NT2/D1 (cell line): ENCODE data around the gene NCMAP.

ENCODE experiments used
- SUZ12 ChIP-seq: IDR thresholded peaks from 2 replicates; pipeline ENCODE4 v1.6.1; 2011; ENCODE audit not compliant: insufficient read length, insufficient read depth; ENCODE audit errors: extremely low read depth
- YY1 ChIP-seq: IDR thresholded peaks from 2 replicates; pipeline ENCODE4 v1.6.1; 2011; ENCODE audit not compliant: insufficient read length, insufficient read depth

DNA sequence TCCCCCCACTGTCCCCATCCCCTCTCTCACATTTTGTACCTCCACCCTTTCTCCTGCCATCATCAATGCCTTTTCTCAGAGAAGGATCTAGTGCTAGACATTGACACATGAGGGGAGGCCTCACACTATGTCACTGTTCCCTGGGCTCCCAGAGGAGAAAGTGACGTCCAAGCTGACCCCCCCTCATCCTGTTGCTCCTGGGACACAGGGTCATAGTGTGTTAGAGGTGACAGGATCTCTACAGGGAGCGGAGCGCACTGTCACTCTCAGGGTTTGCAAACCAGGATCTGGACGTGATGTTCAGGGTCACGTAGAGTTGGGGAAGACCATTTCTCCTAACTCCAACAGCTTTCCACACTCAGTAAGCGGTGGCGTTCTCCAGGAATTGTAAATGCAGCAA, 2.6 kb downstream of the NCMAP start:
- TF ChIP-seq YY1: no peak
- TF ChIP-seq SUZ12: no peak
